ENCODE results near the gene ESRRG.

Gene ESRRG

GRCh38 chr1:216599851-216600250, 123.4 kb downstream of the ESRRG start:
- no peaks in the 10 kb centered on the region for H3K9me3 ChIP-seq (ENCODE audit: control insufficient read depth, low read length)
- no peaks in the 10 kb centered on the region for H3K36me3 ChIP-seq (ENCODE audit: control insufficient read depth, insufficient read depth, low read length, severe bottlenecking)
- H3K27me3 ChIP-seq (replicated peaks; ENCODE audit: control insufficient read depth, insufficient read depth, low read length): no peaks in the 10 kb centered on the region
- H3K9ac ChIP-seq (ENCODE audit: low read length): no peak overlapping the region
- DNase-seq (ENCODE audit: low read depth): no peak
- no peak overlapping the region for H3K4me3 ChIP-seq (ENCODE audit: low read length)
- no peaks in the 10 kb centered on the region for H3K4me1 ChIP-seq (ENCODE audit: control insufficient read depth, insufficient read depth, low read length)

GRCh38 chr1:216598448-216598847, 124.8 kb downstream of the ESRRG start:
- H3K36me3 ChIP-seq (ENCODE audit: control insufficient read depth, insufficient read depth, low read length, severe bottlenecking): no peaks in the 10 kb centered on the region
- no peaks in the 10 kb centered on the region for H3K27me3 ChIP-seq (replicated peaks; ENCODE audit: control insufficient read depth, insufficient read depth, low read length)
- no peak overlapping the region for H3K4me3 ChIP-seq (ENCODE audit: low read length)

DNA sequence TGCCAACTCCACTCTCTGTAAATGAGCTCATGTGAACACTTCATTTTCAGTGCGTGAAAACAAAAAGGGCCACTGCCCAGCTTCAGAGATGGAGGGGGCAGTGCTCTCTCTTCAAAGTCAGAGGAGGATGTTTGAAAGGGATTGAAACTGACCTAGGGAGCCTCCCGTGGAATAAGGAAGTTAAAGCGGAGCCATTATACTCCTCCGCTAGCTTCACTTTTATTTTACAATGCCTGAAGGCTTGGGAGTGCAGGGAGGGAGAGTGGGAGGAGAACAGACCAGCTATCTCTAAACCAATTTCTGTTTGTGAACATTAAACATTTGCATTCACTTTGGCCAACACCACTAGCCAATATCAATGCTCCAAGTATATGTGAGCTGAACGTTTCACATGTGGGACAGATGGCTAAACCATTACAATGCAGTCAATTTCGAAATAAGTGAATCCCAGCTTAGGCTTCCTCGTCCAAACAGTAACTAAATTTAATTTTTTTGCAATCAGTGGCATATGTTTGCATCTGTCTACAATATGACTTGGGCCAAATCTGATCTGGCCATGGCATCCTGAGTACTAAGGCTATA, 126.9 kb downstream of the ESRRG start:
- Histone ChIP-seq H3K4me3 (ENCODE audit: low read length) (no peak overlapping the region), H3K9me3 (ENCODE audit: control insufficient read depth, low read length) (no peaks in the 10 kb centered on the region), H3K27me3 (replicated peaks; ENCODE audit: control insufficient read depth, insufficient read depth, low read length) (no peaks in the 10 kb centered on the region), H3K9ac (ENCODE audit: low read length) (no peak overlapping the region), H3K36me3 (ENCODE audit: control insufficient read depth, insufficient read depth, low read length, severe bottlenecking) (no peaks in the 10 kb centered on the region), H3K4me1 (ENCODE audit: control insufficient read depth, insufficient read depth, low read length) (no peaks in the 10 kb centered on the region)
- DNase-seq (ENCODE audit: low read depth): no peak

More at GRCh38 chr1:216598448-216598847, 124.8 kb downstream of the ESRRG start:
- Histone ChIP-seq H3K9ac (ENCODE audit: low read length) (no peak overlapping the region), H3K9me3 (ENCODE audit: control insufficient read depth, low read length) (no peaks in the 10 kb centered on the region), H3K4me1 (ENCODE audit: control insufficient read depth, insufficient read depth, low read length) (no peaks in the 10 kb centered on the region)
- DNase-seq (ENCODE audit: low read depth): no peak

- no peaks in the 10 kb centered on the region for H3K4me1 ChIP-seq (ENCODE audit: control insufficient read depth, insufficient read depth, low read length)
- DNase-seq (ENCODE audit: low read depth): peak; percentile 18
- H3K36me3 ChIP-seq (ENCODE audit: control insufficient read depth, insufficient read depth, low read length, severe bottlenecking): no peaks in the 10 kb centered on the region
- no peaks in the 10 kb centered on the region for H3K27me3 ChIP-seq (replicated peaks; ENCODE audit: control insufficient read depth, insufficient read depth, low read length)
- H3K9me3 ChIP-seq (ENCODE audit: control insufficient read depth, low read length): no peaks in the 10 kb centered on the region
- no peak overlapping the region for H3K9ac ChIP-seq (ENCODE audit: low read length)
- H3K4me3 ChIP-seq (ENCODE audit: low read length): no peak overlapping the region
These were observed 135.5 kb downstream of the ESRRG start for GRCh38 chr1:216587715-216588114.

DNA sequence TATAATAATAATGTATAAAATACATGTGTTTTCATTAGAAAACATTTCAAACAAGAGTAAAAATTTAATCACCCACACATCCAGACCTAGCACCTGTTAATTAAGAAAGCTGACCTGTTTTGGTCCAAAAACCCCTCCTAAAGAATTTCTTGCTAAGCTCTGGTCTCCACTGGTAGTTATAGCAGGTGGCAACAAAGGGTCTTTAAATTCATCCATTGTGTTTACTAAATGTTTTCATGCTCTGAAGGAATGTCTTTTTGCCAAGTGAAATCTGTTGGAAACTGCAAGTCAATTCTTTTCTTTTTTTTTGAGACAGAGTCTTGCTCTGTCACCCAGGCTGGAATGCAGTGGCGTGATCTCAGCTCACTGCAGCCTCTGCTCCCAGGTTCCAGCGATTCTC, 141.1 kb downstream of the ESRRG start:
- no peak overlapping the region for H3K4me3 ChIP-seq (ENCODE audit: low read length)

DNA sequence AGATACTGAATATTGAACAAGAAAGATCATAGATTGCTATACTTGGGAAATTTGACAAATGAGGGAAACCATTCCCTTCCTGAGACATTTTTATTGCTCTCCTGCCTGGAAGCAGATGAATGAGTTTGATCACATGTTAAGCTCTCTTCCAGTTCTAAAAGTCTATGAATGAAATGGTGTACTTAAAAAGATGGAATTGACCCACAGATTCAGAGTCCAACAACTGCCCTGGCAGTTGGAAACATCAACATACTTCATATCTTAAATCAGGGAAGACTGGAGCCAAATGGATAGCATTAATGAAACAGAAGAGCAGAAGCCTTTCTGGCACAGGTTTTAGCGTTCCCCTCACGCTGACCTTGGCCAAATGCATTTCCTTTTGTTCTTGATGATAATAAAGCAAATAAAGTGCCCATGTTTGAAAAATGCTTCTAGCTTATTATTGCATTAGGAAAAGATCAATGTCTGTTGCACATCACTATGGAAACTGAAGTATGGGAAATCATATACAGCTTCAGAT, 142.6 kb downstream of the ESRRG start:
- H3K9ac ChIP-seq (ENCODE audit: low read length): no peak overlapping the region

More for the DNA sequence above, 141.1 kb downstream of the ESRRG start:
- peaks cover 3% of the 10 kb centered on the region for H3K27me3 ChIP-seq (replicated peaks; ENCODE audit: control insufficient read depth, insufficient read depth, low read length)
- no peaks in the 10 kb centered on the region for H3K4me1 ChIP-seq (ENCODE audit: control insufficient read depth, insufficient read depth, low read length)
- no peak overlapping the region for H3K9ac ChIP-seq (ENCODE audit: low read length)
- DNase-seq (ENCODE audit: low read depth): no peak
- no peaks in the 10 kb centered on the region for H3K9me3 ChIP-seq (ENCODE audit: control insufficient read depth, low read length)
- no peaks in the 10 kb centered on the region for H3K36me3 ChIP-seq (ENCODE audit: control insufficient read depth, insufficient read depth, low read length, severe bottlenecking)

DNA sequence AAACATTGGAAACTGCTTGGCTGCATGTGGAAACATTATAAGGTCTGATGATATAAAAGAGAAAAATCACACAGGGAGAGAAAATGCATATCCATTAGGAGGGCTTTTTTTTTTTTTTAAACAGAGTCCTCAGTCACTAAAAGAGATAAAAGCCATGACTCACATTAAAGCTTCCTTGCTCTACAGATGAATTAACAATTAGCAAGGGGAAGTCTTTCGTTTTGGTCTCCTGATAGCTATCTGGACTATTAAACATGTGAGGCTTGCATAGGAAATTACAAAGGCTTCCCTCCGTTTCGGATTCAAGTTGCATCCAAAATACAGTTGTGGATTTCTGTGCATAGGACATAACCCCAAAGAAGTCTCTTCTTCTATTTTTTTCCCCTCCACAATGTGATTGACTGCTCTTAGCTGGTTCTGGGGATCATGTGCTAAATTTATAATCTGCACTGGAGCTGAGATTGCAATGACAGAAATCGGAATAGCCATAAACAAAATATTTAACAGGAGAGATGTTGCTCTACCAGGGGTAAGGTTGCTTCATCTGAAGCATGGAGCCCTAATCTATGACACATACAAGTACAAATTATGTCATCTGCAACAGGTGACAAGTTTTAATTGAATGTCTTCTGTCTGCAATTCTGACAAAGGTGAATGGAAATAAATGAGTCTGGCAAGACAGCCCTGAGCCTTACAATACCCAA, 146.8 kb downstream of the ESRRG start:
- DNase-seq (ENCODE audit: low read depth): no peak
- Histone ChIP-seq H3K36me3 (ENCODE audit: control insufficient read depth, insufficient read depth, low read length, severe bottlenecking) (no peaks in the 10 kb centered on the region), H3K9ac (ENCODE audit: low read length) (no peak overlapping the region), H3K9me3 (ENCODE audit: control insufficient read depth, low read length) (no peaks in the 10 kb centered on the region), H3K27me3 (replicated peaks; ENCODE audit: control insufficient read depth, insufficient read depth, low read length) (peaks cover 8% of the 10 kb centered on the region), H3K4me3 (ENCODE audit: low read length) (no peak overlapping the region), H3K4me1 (ENCODE audit: control insufficient read depth, insufficient read depth, low read length) (no peaks in the 10 kb centered on the region)

More for the DNA sequence above, 142.6 kb downstream of the ESRRG start:
- DNase-seq (ENCODE audit: low read depth): no peak
- Histone ChIP-seq H3K9me3 (ENCODE audit: control insufficient read depth, low read length) (no peaks in the 10 kb centered on the region), H3K27me3 (replicated peaks; ENCODE audit: control insufficient read depth, insufficient read depth, low read length) (peaks cover 5% of the 10 kb centered on the region), H3K4me1 (ENCODE audit: control insufficient read depth, insufficient read depth, low read length) (no peaks in the 10 kb centered on the region), H3K4me3 (ENCODE audit: low read length) (no peak overlapping the region), H3K36me3 (ENCODE audit: control insufficient read depth, insufficient read depth, low read length, severe bottlenecking) (no peaks in the 10 kb centered on the region)

GRCh38 chr1:216566641-216567205, 156.5 kb downstream of the ESRRG start:
- H3K36me3 ChIP-seq (ENCODE audit: control insufficient read depth, insufficient read depth, low read length, severe bottlenecking): no peaks in the 10 kb centered on the region
- no peaks in the 10 kb centered on the region for H3K4me1 ChIP-seq (ENCODE audit: control insufficient read depth, insufficient read depth, low read length)
- peaks cover 9% of the 10 kb centered on the region for H3K27me3 ChIP-seq (replicated peaks; ENCODE audit: control insufficient read depth, insufficient read depth, low read length)
- H3K9me3 ChIP-seq (ENCODE audit: control insufficient read depth, low read length): no peaks in the 10 kb centered on the region
- H3K4me3 ChIP-seq (ENCODE audit: low read length): no peak overlapping the region
- no peak overlapping the region for H3K9ac ChIP-seq (ENCODE audit: low read length)
- peak; percentile 67 for DNase-seq (ENCODE audit: low read depth)

DNA sequence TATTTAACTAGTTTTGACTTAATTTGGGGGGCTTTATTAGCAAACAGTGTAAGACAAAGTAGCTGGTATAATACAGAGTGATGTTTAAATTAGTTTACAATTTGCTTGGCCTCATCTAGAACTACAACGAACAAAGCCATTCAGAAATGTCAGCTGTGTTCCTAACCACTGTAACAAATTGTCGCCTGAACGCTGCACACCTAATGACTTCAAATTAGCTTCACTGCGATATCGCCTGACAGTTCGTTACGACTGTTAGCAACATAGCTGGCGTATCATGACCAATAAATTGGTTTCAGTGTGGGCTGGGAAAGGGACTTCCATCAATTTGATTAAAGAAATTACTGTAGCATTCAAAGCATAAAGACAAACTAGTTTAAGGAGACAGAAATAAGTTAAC, 160.1 kb downstream of the ESRRG start:
- no peaks in the 10 kb centered on the region for H3K36me3 ChIP-seq (ENCODE audit: control insufficient read depth, insufficient read depth, low read length, severe bottlenecking)
- no peak overlapping the region for H3K4me3 ChIP-seq (ENCODE audit: low read length)
- no peak overlapping the region for H3K9ac ChIP-seq (ENCODE audit: low read length)
- peaks cover 4% of the 10 kb centered on the region for H3K27me3 ChIP-seq (replicated peaks; ENCODE audit: control insufficient read depth, insufficient read depth, low read length)
- no peaks in the 10 kb centered on the region for H3K4me1 ChIP-seq (ENCODE audit: control insufficient read depth, insufficient read depth, low read length)
- no peak for DNase-seq (ENCODE audit: low read depth)
- H3K9me3 ChIP-seq (ENCODE audit: control insufficient read depth, low read length): no peaks in the 10 kb centered on the region

DNA sequence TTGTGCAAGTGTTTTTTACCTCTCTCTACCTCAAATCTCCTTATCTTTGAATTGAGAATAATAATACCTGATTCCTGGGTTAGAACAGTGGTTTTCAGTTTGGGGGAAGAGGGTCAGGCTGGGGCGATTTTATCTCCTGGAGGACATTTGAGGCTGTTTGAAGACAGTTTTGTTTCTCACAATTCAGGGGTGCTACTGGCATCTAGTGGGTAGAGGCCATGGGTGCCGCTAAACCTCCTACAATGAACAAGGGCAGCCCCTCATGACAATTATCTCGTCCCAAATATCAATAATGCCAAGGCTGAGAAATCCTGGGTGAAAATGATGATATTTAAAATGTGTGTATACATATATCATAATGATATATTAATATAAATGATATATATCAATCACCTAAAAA, 160.8 kb downstream of the ESRRG start:
- no peak overlapping the region for H3K9ac ChIP-seq (ENCODE audit: low read length)
- H3K4me1 ChIP-seq (ENCODE audit: control insufficient read depth, insufficient read depth, low read length): no peaks in the 10 kb centered on the region
- no peaks in the 10 kb centered on the region for H3K36me3 ChIP-seq (ENCODE audit: control insufficient read depth, insufficient read depth, low read length, severe bottlenecking)
- no peaks in the 10 kb centered on the region for H3K27me3 ChIP-seq (replicated peaks; ENCODE audit: control insufficient read depth, insufficient read depth, low read length)
- no peak for DNase-seq (ENCODE audit: low read depth)
- no peaks in the 10 kb centered on the region for H3K9me3 ChIP-seq (ENCODE audit: control insufficient read depth, low read length)
- no peak overlapping the region for H3K4me3 ChIP-seq (ENCODE audit: low read length)

GRCh38 chr1:216560527-216560926, 162.7 kb downstream of the ESRRG start:
- Histone ChIP-seq H3K4me1 (ENCODE audit: control insufficient read depth, insufficient read depth, low read length) (no peaks in the 10 kb centered on the region), H3K27me3 (replicated peaks; ENCODE audit: control insufficient read depth, insufficient read depth, low read length) (no peaks in the 10 kb centered on the region), H3K4me3 (ENCODE audit: low read length) (no peak overlapping the region), H3K9me3 (ENCODE audit: control insufficient read depth, low read length) (no peaks in the 10 kb centered on the region), H3K9ac (ENCODE audit: low read length) (no peak overlapping the region), H3K36me3 (ENCODE audit: control insufficient read depth, insufficient read depth, low read length, severe bottlenecking) (no peaks in the 10 kb centered on the region)
- no peak for DNase-seq (ENCODE audit: low read depth)
